Panc1 (cell line): ENCODE measurements around the gene CPNE4. TPM values are rescaled to one million over a fixed set of nuclear protein-coding genes. Genes with fewer than 3 reads are reported as not detected.

Experiments
- ATAC-seq: fragments of 200-7000 bp; cut with Tn5 transposase; 2 replicates; pipeline ENCODE4 v1.9.1; 2020; ENCODE audit warnings: mild to moderate bottlenecking, moderate library complexity
- BruUV-seq: library from RNA; stranded (reverse); fragments of 400-500 nt; replicated peaks from 2 replicates; lab custom pipeline; 2021; lab: Mats Ljungman, UMichigan
- CTCF ChIA-PET: fragments of 300-600 bp; sonication (Branson Sonifier 250); formaldehyde crosslinking; loops from one replicate; lab custom pipeline; 2022; ENCODE audit warnings: antibody characterized with exemption; lab: Charles Lee
- POLR2A ChIA-PET: fragments of 300-600 bp; sonication (Branson Sonifier 250); formaldehyde crosslinking; loops from one replicate; lab custom pipeline; 2022; ENCODE audit warnings: antibody characterized with exemption; lab: Charles Lee
- DNase-seq: peaks from one replicate; pipeline ENCODE4 v3.0.0-alpha.2; 2010; ENCODE audit warnings: low read depth, low spot score
- H3K27ac ChIP-seq: 2 replicates; pipeline ENCODE4 v1.5.1; 2011; ENCODE audit warnings: mild to moderate bottlenecking, low read length, inconsistent platforms
- H3K27me3 ChIP-seq: fragments of 200-500 bp; sonication (Bioruptor generic); 2 replicates; pipeline ENCODE4 v1.6.0; 2014; ENCODE audit warnings: low read length, inconsistent platforms; ENCODE audit not compliant: control insufficient read depth, insufficient read depth
- H3K36me3 ChIP-seq: fragments of 200-500 bp; sonication (Bioruptor generic); 2 replicates; pipeline ENCODE4 v1.5.1; 2014; ENCODE audit warnings: inconsistent platforms, mild to moderate bottlenecking, low read length, moderate library complexity; ENCODE audit not compliant: control insufficient read depth, insufficient read depth
- H3K4me1 ChIP-seq: 2 replicates; pipeline ENCODE4 v1.5.1; 2011; ENCODE audit warnings: inconsistent platforms, mild to moderate bottlenecking, low read length, moderate library complexity; ENCODE audit not compliant: control insufficient read depth, insufficient read depth
- H3K4me3 ChIP-seq, 2 experiments: 2 replicates each; pipeline ENCODE4 v1.5.1; 2011 to 2012; ENCODE audit warnings: low read depth in 2 of 2, low read length in 2 of 2, mild to moderate bottlenecking in 2 of 2, inconsistent platforms in 1 of 2, moderate library complexity in 1 of 2
- H3K9me3 ChIP-seq: fragments of 200-500 bp; sonication (Bioruptor generic); 2 replicates; pipeline ENCODE4 v1.5.1; 2014; ENCODE audit warnings: low read depth, mild to moderate bottlenecking, inconsistent platforms, low read length, moderate library complexity; ENCODE audit not compliant: control insufficient read depth, insufficient read depth
- CTCF ChIP-seq: fragments of 450-650 bp; IDR thresholded peaks from 2 replicates; pipeline ENCODE4 v1.5.1; 2017; ENCODE audit warnings: mild to moderate bottlenecking
- POLR2AphosphoS5 ChIP-seq: IDR thresholded peaks from 2 replicates; pipeline ENCODE4 v1.6.1; 2012; ENCODE audit warnings: mild to moderate bottlenecking, low read depth, low read length, moderate library complexity
- REST ChIP-seq, 2 experiments: IDR thresholded peaks; 2 replicates each; pipeline ENCODE4 v1.6.1; 2011 to 2012; ENCODE audit warnings: low read depth in 2 of 2, control low read depth in 1 of 2, low read length in 1 of 2, mild to moderate bottlenecking in 1 of 2, moderate library complexity in 1 of 2; ENCODE audit not compliant: insufficient read depth in 1 of 2
- SIN3A ChIP-seq: IDR thresholded peaks from 2 replicates; pipeline ENCODE4 v1.6.1; 2012; ENCODE audit warnings: low read depth, mild to moderate bottlenecking, low read length, moderate library complexity, borderline replicate concordance; ENCODE audit not compliant: insufficient read depth
- TCF7L2 ChIP-seq: IDR thresholded peaks from 2 replicates; pipeline ENCODE4 v1.6.1; 2011; ENCODE audit warnings: mild to moderate bottlenecking, low read depth, low read length, inconsistent platforms
- in situ Hi-C: cut with HindIII; loops from 2 replicates; pipeline ENCODE4 v1.10.0; 2016; ENCODE audit warnings: low sequenced_read_pairs, low pct_unique_long_range_greater_than_20kb
- intact Hi-C: fragments of 100-400 bp; cut with micrococcal nuclease; formaldehyde crosslinking; loops from one replicate; pipeline ENCODE4 v1.10.0; 2022; ENCODE audit not compliant: unreplicated experiment
- total RNA-seq: library from RNA; stranded (reverse); gene quantifications from one replicate; pipeline ENCODE4 v1.2.1, GENCODE V29; 2021; ENCODE audit not compliant: unreplicated experiment

The CPNE4 gene
- total RNA-seq, 1 experiment from 2014 or later = not detected

- no peak for DNase-seq
- no peak for ATAC-seq
- CTCF ChIA-PET = no interaction called here
- Histone ChIP-seq H3K27me3 (peaks cover 2% of the 10 kb centered on the region), H3K9me3 (no peaks in the 10 kb centered on the region; the same call in 1 of the 2 replicates), H3K36me3 (no peaks in the 10 kb centered on the region), H3K4me1 (no peaks in the 10 kb centered on the region), H3K4me3 (no peak overlapping the region), H3K27ac (no peak overlapping the region)
- in situ Hi-C loops = no loop called here
- intact Hi-C loops = no loop called here
- no peak for TF ChIP-seq REST (IDR thresholded peaks at IDR 0.05; ENCODE audit: insufficient read depth in 1 of 2, low read depth in 2 of 2, low read length in 1 of 2)
- TF ChIP-seq TCF7L2 = no peak
- TF ChIP-seq CTCF = no peak
- TF ChIP-seq SIN3A = no peak
- TF ChIP-seq POLR2AphosphoS5 = no peak
- POLR2A ChIA-PET = no interaction called here
- BruUV-seq = no TSS peak
These were observed 74.5 kb downstream of the CPNE4 start for GRCh38 chr3:131960324-131960723.

GRCh38 chr3:131957980-131958379 lies 76.8 kb downstream of the CPNE4 start:
- no peaks in the 10 kb centered on the region for H3K36me3 ChIP-seq
- intact Hi-C loops (no loop called here), in situ Hi-C loops (no loop called here)
- no peaks in the 10 kb centered on the region; the same call in 1 of the 2 replicates for H3K9me3 ChIP-seq
- H3K4me1 ChIP-seq = no peaks in the 10 kb centered on the region
- TF ChIP-seq SIN3A (no peak), TCF7L2 (no peak), CTCF (no peak), POLR2AphosphoS5 (no peak), REST (IDR thresholded peaks at IDR 0.05; ENCODE audit: insufficient read depth in 1 of 2, low read depth in 2 of 2, low read length in 1 of 2) (no peak)
- no peak overlapping the region for H3K27ac ChIP-seq
- ATAC-seq = no peak
- no peak overlapping the region for H3K4me3 ChIP-seq
- POLR2A ChIA-PET = no interaction called here
- H3K27me3 ChIP-seq = peaks cover 2% of the 10 kb centered on the region
- CTCF ChIA-PET = no interaction called here
- no peak for DNase-seq
- BruUV-seq = no TSS peak
